ENCODE measurements around the gene GSG1L.

GSG1L gene

GRCh38 chr16:27935076-27935475 is 128.4 kb downstream of the GSG1L start:
- FAIRE-seq = no peak

GRCh38 chr16:27932542-27933135 is 130.9 kb downstream of the GSG1L start:
- FAIRE-seq = no peak

DNA sequence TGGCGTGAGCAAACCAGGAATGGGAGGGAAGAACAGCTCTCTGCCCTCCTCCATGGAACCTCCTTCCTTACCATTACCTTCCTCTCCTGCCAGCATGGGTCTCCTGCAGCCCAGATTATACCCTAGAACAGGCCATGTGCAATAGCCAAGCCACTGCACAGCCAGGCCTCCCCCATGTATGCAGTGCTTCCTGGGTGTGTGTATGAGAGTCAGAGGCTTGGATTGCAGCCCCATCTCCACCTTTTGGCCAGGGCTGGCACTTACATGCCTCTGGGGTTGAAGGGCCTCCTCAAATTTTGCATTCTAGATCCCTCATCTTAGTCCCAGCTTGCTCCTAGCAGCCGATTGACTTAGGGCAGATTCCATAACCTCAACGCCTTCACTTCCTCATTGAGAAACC is 133.7 kb downstream of the GSG1L start:
- no peak for FAIRE-seq

- no peak for FAIRE-seq
Observed at GRCh38 chr16:27928542-27928941, 135.0 kb downstream of the GSG1L start.

GRCh38 chr16:27927266-27927901 is 136.1 kb downstream of the GSG1L start:
- no peak for FAIRE-seq

GRCh38 chr16:27925612-27926011 is 137.9 kb downstream of the GSG1L start:
- FAIRE-seq = no peak

GRCh38 chr16:27924411-27925118 is 138.9 kb downstream of the GSG1L start:
- FAIRE-seq = no peak

- FAIRE-seq = no peak
Observed at GRCh38 chr16:27923751-27924150, 139.8 kb downstream of the GSG1L start.

GRCh38 chr16:27922433-27922832 is 141.1 kb downstream of the GSG1L start:
- FAIRE-seq = no peak

GRCh38 chr16:27921134-27921533 is 142.4 kb downstream of the GSG1L start:
- FAIRE-seq = no peak

DNA sequence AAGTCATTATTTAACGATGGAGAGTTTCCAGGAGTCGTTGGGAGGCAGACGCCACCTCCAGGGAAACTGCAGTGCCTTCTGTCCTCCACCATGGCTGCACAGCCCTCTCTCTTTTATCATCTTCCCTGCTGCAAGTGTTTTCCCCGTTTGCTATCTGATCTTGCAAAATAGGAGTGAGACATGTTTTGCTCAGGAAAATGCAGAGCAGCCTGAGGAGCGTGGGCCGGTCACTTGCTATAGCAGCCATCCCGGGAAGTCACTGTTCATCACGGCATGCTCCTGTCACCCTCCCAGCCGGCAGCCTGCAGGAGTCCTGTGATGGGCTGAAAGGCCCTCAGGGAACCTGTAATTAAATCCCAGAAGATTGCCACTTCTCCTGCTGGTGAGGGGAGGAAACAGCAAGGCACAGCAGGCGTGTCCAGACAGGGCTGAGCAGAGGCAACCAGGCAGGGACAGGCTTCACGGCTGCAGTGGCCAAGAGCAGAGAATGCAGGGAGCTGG is 143.1 kb downstream of the GSG1L start:
- no peak for FAIRE-seq

DNA sequence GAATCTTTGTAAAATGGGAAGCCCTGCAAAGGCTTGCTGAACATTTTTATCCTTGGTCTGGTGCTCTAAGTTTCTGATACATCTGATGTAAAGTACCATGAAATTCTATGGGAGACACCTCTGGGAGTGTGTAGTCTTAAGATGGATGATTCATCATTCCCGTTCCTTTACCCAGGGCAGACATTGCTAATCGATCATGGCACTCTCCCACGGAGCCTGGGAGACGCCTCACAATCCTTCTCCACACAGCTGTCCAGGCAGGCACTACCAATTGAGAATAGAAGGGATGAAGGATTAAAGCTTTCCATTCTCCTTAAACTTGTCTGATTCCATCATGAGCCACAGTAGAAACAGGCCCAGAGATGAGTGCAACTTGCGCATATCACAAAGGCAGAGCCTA is 144.8 kb downstream of the GSG1L start:
- no peak for FAIRE-seq

DNA sequence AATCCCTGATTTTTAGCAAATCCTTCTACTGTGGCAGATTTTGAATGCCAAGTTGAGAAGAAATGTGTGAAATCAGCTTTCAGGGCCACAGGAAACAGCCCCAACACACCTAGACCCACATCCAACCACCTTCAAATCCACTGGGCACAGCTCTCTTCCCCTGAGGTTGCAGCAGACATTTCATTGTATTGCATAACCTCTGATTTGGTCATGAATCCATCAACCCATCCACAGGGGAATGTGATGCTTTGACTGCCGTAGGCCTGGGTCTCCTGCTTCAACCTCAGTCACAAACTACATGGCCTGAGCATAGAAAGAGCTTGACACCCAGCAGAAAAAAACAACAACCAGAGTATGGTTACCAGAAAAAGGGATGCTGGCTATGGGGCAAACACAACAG is 145.6 kb downstream of the GSG1L start:
- FAIRE-seq = no peak

DNA sequence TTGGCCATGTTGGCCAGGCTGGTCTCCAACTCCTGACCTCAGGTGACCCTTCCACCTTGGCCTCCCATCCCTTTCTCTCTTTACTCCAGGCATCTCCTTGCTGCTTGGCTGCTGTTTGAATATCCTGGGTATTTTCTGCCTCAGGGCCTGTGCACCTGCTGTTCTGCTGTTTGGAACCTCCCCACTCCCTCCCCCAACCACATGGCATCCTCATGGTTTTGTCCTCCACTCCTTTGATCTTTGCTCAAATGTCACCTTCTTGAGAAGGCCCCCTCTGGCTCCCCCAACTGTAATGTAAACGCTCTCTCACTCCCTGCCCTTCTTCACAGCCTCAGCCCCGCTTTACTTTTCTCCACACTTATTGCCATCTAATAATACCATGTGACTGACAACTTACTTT is 152.0 kb downstream of the GSG1L start:
- FAIRE-seq = no peak

DNA sequence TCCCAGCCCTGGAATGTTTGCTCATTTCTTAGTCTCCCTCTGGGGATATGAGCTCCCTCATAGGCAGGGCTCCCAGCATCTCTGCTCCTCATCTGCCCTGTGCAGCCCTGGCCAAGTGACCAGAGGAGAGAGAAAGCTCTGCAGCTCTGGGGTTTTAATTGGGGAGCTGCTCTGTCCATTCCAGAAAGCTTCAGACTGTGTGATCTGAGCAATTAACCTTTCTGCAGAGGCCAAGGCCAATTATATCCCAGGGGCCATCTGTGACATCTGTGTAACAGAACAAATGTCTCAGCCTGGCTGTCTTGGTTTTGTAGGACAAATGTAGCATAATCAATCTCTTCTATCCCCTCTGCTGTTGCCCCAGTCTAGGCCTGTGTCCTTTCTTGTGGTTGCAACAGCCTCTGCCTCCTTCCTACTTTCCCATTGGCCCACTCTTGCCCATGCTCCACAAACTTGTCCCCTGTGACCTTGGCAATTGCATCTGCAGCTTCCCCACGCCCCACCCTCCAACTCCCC is 156.0 kb downstream of the GSG1L start:
- no peak for FAIRE-seq

- no peak for FAIRE-seq
Observed at GRCh38 chr16:27906883-27907282, 156.6 kb downstream of the GSG1L start.

- no peak for FAIRE-seq
Observed at GRCh38 chr16:27903046-27903655, 160.4 kb downstream of the GSG1L start.

- no peak for FAIRE-seq
Observed at GRCh38 chr16:27902551-27902950, 161.0 kb downstream of the GSG1L start.

DNA sequence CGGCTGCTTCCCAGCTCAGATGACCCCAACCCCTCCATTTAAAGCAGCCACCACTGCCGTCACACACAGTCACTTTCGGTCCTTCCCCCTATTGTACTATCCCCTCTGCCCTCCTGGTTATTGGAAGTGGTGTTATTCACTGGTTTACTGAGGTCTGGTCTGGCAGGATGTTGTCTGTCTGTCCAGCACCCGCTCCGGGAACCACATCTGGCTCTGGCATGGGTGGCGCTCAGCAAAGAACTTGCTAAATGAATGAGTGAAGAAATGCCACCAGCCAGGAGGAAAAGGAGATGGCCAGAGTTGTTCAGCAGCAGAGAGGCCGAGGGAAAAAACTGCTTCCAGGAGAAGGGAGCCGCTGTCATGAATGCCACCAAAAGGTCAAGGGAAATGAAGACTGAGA is 161.6 kb downstream of the GSG1L start:
- no peak for FAIRE-seq

GRCh38 chr16:27899736-27900135 is 163.8 kb downstream of the GSG1L start:
- FAIRE-seq = no peak

GRCh38 chr16:27894386-27894785 is 169.1 kb downstream of the GSG1L start:
- no peak for FAIRE-seq

DNA sequence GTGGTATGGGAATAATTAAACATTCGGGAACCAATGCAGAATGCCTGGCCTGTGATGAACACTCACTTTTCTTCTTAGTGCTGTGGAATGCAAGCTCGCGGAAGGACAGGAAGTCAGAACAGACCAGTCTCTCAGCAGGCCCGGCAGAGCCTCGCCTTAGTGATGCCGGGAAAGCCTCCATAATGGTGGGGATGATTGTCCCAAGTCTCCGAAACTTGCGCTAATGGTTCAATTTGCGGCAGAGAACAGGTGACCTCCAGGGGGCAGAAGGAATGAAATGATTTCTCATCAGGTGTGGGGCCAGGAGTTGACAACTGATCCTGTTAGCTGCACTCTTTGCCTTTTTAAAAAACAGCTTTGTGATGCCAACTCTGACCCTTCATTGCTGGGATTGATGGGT is 170.6 kb downstream of the GSG1L start:
- FAIRE-seq = no peak

DNA sequence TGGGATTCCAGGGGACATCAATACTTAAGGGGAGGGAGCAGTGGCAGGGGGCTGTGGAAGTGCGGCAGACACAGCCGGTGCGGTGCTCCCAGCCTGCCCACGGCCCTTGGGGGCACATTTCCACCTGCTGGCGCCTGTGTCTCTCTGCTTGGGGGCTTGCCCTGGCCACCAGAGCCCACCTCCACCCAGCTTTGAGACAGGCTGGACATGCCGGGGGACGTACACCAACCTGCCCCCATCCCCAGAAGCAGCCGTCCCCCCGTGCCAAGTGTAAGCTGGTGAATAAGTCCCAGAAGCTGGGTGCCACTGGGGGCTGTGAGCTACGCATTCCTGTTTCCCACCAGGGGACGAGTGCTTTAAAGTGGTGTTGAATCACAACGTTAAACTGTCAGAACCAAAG is 172.6 kb downstream of the GSG1L start:
- FAIRE-seq = no peak

GRCh38 chr16:27890006-27890405 is 173.5 kb downstream of the GSG1L start:
- no peak for FAIRE-seq
